G401.6 (cell line): Measurements from ENCODE around the gene RPS23.

Experiments used
- FAIRE-seq: peaks from 2 replicates; lab custom pipeline; 2012; peaks lifted over from hg19 to GRCh38; lab: Jason Lieb, UNC

Gene RPS23

DNA sequence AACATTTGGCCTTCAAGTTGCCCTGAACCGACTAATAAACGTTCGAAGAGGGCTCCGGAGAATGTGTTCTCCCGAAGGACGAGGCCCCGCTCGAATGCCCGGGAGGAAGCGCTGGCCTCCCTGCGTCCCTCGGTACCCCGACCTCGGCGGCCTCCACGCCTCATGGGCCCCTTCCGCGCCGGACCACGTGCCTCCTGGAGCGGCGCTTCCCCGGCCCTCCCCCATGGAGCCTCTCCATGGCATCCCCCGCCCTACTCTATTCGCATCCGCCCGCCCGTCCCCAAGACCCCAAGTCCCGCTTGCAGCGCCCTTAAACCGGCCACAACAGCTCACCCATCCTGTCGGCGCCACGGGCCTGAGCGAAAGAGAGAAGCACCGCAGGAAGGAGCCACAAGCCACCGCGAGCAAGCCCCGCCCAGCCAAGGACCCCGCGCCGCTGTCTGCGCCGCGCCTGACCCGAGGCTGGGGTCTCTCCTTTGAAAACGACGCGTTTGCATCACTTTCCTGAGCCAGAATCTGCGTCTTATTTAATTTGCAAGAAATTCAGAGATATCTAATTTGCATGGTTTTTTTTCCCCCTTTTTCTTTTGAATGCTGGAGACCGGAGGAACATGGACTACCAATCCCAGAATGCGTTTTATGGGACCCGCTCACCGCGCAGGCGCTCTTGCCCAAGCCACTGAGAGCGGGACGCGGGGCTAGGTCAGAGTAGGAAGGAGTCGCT, at the start of gene RPS23:
RPS23 (minus strand) TSS at position 368 of the 724 bp plus-strand sequence; CDS start at position 337, 31 bp downstream.
- FAIRE-seq = peak; percentile 89

DNA sequence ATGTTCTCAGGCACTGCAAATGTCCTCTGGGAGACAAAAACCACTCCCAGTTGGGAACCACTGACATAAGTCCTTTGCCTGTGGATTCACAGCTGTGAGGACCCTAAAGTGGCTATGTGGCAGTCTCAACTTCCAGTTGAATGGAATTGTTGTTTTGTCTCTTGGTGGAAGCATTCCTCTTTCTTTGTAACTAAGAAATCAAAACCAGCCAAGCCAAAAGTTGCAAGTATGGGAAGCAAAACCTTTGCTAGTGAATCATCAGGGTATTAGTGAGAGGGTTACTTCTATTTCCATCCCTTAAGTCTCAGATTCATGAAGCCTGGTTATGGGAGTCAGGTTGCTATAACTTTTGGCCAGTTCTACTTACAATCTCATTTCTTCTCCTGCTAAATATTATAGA, 49.8 kb upstream of the RPS23 start:
- FAIRE-seq = no peak

DNA sequence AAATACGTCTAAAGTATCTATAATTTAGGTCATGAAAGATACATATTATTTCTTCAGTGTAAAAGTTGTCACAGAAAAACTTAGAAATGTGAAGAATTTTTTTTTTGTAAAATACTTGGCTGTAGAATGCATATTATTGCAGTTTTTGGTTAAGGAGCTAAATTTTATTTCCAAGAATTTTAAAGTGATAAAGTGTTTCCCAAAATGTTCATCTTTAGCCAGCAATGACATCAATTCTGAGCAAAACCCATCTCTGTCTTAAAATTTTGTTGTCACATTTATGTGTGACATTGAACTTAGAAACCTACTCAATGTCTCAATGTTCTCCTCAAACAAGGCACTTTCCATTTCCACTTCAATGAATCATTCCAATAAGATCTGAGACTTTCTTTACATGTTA, 47.8 kb upstream of the RPS23 start:
- no peak for FAIRE-seq

DNA sequence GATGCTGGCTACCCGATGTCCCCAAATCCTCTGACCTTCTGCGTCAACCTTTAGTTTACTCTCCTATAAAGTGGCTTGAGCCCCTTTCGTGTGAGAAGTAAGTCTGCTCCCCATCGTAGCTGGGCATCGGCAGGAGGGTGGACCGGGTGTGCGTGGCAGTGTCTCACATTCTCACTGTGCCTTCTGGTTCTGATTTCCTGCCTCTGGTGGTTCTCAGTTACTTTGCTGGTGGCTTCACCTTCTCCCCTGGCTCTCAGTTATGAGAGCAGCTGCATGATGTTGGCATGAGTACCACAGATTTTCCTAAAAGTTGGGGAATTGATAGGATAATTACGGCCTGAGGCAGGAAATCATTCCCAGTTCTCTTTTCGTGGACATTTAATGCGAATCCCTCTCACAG, 47.0 kb upstream of the RPS23 start:
- FAIRE-seq = no peak

DNA sequence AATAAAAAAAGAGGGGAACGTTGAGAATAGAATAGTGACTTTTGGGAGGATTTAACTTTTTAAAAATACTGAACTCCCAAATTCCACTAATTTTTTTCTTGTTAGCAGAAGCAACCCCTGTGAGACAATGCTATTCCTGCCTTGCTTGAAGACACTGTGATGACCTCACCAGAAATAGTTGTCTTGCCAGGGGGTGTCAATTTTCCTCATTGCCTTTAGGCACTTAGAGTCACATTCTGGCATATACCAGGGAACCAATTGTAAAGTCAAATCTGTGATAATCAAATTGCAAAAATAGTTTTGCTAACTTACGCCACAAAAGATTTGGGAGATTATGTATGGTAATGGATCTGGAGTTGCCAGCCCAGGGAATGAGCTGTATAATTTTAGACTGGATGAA, 42.8 kb upstream of the RPS23 start:
- FAIRE-seq = no peak

DNA sequence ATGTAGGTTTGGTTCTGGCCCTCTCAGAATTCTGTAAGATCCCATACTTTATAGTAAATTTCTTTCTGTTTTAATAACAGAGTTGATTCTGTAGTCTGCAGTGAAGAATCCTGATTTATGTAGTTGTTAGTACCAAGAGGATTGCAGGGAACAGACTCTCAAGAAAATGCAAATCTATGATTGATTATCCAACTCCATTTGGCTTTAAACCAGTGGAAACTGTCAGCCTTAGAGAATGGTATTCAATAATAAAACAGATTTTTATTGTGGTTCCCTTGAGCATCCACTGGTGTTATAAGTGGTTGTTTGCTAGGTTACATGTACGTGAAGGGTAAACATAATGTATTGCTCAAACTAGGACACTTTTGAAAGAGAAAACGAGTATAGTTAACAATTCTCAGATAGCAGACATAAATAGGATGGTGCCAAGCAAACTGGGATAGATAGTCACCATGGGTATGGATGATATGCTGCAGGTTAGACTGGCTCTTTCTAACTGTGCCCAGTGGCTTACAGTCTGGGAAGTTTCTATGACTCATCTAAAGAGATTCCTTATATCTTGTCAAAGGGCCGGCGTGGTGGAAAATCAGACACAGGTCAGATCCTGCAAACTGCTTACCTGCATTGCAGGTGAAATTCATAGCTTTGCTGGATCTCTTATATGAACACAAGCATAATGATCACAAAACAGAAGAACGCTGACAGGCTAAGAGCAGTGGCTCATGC, 41.7 kb upstream of the RPS23 start:
- no peak for FAIRE-seq

GRCh38 chr5:82319192-82319591, 41.0 kb upstream of the RPS23 start:
- no peak for FAIRE-seq

DNA sequence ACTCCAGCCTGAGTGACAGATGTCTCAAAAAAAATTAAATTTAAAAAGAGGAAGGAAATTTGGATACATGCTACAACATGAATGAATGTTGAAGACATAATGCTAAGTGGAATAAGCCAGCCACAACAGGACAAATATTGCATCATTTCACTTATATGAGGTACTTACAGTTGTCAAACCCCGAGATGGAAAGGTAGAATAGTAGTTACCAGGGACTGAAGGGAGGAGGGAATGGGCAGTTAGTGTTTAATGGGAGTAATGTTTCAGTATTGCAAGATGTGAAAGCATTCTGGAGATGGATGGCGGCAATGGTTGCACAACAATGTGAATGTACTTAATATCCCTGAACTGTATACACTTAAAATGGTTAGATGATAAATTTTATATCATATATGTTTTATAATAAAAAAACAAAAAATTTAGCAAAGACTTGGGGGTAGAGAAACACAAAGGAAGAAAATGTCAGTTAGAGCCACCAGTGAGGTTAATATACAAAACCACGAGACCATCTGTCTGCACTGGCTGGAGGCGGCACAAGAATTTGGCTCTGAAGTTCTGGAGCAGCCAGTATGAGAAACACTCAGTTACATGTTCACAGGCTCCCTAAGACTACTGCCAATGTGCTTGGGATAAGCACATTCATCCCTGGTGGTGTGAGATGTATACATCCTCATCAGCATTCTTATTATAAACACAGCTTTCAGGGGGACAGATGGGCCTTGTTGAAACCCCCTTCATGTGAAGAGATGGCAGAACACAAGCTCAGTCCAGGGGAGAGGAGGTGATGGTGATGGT, 37.0 kb upstream of the RPS23 start:
- no peak for FAIRE-seq

DNA sequence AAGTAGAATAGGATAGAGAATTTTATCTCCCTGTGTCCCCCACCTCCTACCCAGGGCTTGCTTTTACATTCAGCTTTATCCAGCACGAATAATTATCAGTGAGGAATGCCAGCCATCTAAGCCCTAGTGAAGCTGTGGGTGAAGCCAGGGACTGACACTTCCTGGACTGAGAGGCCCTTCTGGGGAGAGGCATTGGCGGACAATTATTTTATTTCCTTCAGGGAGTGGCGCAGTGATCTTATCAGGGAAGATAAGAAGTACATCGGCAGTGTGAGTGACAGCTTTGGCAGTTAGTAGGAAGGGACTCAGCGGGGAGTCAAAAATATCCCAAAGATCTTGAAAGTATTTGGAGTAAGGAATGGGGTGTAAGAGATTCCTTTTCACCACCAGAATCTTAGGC, 34.9 kb upstream of the RPS23 start:
- no peak for FAIRE-seq

- peak; percentile 88 for FAIRE-seq
Measured at GRCh38 chr5:82312373-82312856, 34.3 kb upstream of the RPS23 start.

GRCh38 chr5:82309091-82309531, 31.0 kb upstream of the RPS23 start:
- FAIRE-seq = no peak

GRCh38 chr5:82308416-82308815, 30.3 kb upstream of the RPS23 start:
- FAIRE-seq = no peak

GRCh38 chr5:82307451-82307850, 29.3 kb upstream of the RPS23 start:
- FAIRE-seq = no peak

GRCh38 chr5:82306151-82306550, 28.0 kb upstream of the RPS23 start:
- FAIRE-seq = no peak

GRCh38 chr5:82301190-82301589, 23.0 kb upstream of the RPS23 start:
- no peak for FAIRE-seq

- no peak for FAIRE-seq
Measured at GRCh38 chr5:82298668-82299067, 20.5 kb upstream of the RPS23 start.

- no peak for FAIRE-seq
Measured at GRCh38 chr5:82297711-82298110, 19.6 kb upstream of the RPS23 start.

GRCh38 chr5:82296929-82297328, 18.8 kb upstream of the RPS23 start:
- no peak for FAIRE-seq

- FAIRE-seq = no peak
Measured at GRCh38 chr5:82295959-82296531, 17.9 kb upstream of the RPS23 start.

GRCh38 chr5:82295144-82295543, 17.0 kb upstream of the RPS23 start:
- no peak for FAIRE-seq

DNA sequence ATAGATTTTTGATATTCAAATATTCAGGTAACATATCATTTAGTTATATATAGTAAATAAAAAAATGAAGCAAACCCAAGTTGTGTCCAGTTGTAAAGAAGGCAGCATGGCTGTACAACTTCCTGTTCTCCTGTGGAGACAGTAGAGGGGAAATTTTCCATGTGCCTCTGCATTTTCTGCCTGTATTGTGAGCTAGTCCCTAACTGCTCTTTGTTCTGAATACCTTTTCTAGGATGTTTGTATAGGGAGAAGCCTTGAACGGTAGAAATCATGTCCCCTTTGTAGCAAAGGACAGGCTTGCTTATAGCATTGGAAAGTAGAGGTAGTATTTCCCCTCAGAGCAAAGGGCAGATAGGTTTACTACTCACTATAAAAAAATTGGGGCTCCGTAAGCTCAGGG, 13.3 kb upstream of the RPS23 start:
- no peak for FAIRE-seq

DNA sequence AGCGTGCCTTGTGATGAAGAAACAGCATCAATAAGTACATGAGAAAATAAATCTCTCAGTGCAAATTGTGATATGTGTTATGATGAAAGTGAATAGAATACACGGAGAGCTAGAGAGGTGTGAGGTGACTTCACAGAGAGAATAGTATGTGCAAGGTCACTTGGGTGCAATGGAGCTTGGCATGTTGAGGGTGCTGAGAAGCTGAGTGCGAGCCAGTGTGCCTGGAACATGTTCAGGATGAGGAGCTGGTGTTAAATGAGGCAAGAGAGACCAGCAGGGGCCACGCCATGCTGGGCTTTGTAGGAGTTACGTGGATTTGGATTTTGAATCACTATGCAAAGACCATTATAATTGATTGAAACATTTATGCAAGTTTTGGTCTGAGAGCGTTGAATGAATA, 12.8 kb upstream of the RPS23 start:
- no peak for FAIRE-seq

DNA sequence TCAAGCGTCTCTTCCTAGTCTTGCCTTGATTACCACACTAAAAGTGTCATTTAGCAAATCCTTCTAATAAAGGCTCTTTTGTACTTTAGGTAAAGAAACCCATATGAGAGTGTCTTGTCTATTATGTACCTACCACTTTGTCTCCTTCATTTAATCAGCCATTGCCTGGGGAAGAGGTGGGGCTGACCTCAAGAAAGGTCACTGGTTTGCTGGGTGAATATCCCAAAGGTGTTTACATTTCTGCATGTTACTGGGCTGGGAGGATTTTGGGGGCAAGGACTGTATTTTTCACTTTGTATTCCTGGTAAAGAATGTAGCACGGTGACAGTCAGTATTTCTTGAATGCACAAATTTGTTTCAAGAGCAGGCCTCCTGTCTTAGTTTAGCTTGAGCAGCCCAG, 11.9 kb upstream of the RPS23 start:
- no peak for FAIRE-seq
